ENCODE results near the gene KCNMA1. TPM values are rescaled to one million over a fixed set of nuclear protein-coding genes. Genes with fewer than 3 reads are reported as not detected.

KCNMA1 gene
- total RNA-seq, 1 experiment from 2014 or later, result 20.7 TPM

DNA sequence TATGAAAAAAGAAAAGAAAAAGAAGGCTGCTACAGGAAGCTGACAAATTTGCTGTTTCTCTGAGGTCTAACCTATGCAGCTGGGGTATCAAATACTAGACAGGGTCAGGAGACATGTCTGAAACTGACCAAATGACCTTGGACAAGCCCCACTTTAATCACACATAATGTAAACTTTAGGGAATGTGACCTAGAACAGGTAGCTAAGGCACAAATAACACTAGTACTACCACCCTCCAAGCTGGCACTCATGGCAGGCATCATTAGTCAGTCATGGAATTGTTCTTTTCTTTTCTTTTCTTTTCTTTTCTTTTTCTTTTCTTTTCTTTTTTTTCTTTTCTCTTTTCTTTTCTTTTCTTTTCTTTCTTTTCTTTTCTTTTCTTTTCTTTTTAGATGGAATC, 250.4 kb downstream of the KCNMA1 start:
- Histone ChIP-seq H3K27me3 (replicated peaks; ENCODE audit: control insufficient read depth, insufficient read depth, low read length) (no peaks in the 10 kb centered on the region), H3K9me3 (no peaks in the 10 kb centered on the region), H3K36me3 (ENCODE audit: control insufficient read depth, insufficient read depth, low read length) (no peaks in the 10 kb centered on the region; the same call in 1 of the 2 replicates), H3K4me1 (peaks cover 61% of the 10 kb centered on the region), H3K4me3 (ENCODE audit: low read depth, low read length) (no peak overlapping the region)
- H3K27me3 Mint-ChIP-seq (ENCODE audit: insufficient read depth, unreplicated experiment), result no peaks in the 10 kb centered on the region
- peak overlapping the region; percentile 23 for H3K4me3 Mint-ChIP-seq (ENCODE audit: unreplicated experiment)
- BruUV-seq (replicated peaks), result no TSS peak
- POLR2A ChIA-PET, result no interaction called here
- peaks cover 49% of the 10 kb centered on the region for H3K4me1 Mint-ChIP-seq (ENCODE audit: low read depth, unreplicated experiment)
- intact Hi-C loops (cut with micrococcal nuclease; ENCODE audit: unreplicated experiment), result loop anchor here (5.0 kb wide), 1 partner anchor 200 kb away; no protein-coding TSS in a partner anchor
- CTCF ChIA-PET, result interaction anchor here (1.0 to 1.3 kb wide), 4 partner anchors 23 to 213 kb away, joined by 3 to 5 read pairs (median 4); no protein-coding TSS in a partner anchor
- H3K27ac Mint-ChIP-seq (ENCODE audit: unreplicated experiment), result peak overlapping the region; percentile 96
- no peaks in the 10 kb centered on the region for H3K9me3 Mint-ChIP-seq (ENCODE audit: unreplicated experiment)
- no peak for DNase-seq
- TF ChIP-seq, protein P1, sequence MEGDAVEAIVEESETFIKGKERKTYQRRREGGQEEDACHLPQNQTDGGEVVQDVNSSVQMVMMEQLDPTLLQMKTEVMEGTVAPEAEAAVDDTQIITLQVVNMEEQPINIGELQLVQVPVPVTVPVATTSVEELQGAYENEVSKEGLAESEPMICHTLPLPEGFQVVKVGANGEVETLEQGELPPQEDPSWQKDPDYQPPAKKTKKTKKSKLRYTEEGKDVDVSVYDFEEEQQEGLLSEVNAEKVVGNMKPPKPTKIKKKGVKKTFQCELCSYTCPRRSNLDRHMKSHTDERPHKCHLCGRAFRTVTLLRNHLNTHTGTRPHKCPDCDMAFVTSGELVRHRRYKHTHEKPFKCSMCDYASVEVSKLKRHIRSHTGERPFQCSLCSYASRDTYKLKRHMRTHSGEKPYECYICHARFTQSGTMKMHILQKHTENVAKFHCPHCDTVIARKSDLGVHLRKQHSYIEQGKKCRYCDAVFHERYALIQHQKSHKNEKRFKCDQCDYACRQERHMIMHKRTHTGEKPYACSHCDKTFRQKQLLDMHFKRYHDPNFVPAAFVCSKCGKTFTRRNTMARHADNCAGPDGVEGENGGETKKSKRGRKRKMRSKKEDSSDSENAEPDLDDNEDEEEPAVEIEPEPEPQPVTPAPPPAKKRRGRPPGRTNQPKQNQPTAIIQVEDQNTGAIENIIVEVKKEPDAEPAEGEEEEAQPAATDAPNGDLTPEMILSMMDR (IDR thresholded peaks at IDR 0.05; ENCODE audit: insufficient read depth in 1 of 2, low read depth in 1 of 2, low read length in 1 of 2, severe bottlenecking in 1 of 2, unreplicated experiment in 1 of 2), result no peak
- no peaks in the 10 kb centered on the region for H3K36me3 Mint-ChIP-seq (ENCODE audit: insufficient read depth, unreplicated experiment)

- Histone ChIP-seq H3K4me3 (ENCODE audit: low read depth, low read length) (no peak overlapping the region), H3K4me1 (peaks cover 61% of the 10 kb centered on the region), H3K9me3 (no peaks in the 10 kb centered on the region), H3K36me3 (ENCODE audit: control insufficient read depth, insufficient read depth, low read length) (no peaks in the 10 kb centered on the region; the same call in 1 of the 2 replicates), H3K27me3 (replicated peaks; ENCODE audit: control insufficient read depth, insufficient read depth, low read length) (no peaks in the 10 kb centered on the region)
- CTCF ChIA-PET, result interaction anchor here (1.2 kb wide), 1 partner anchor 24 kb away, joined by 5 read pairs; no protein-coding TSS in a partner anchor
- no TSS peak for BruUV-seq (replicated peaks)
- H3K4me3 Mint-ChIP-seq (ENCODE audit: unreplicated experiment), result no peak overlapping the region
- H3K36me3 Mint-ChIP-seq (ENCODE audit: insufficient read depth, unreplicated experiment), result no peaks in the 10 kb centered on the region
- no peak for DNase-seq
- H3K9me3 Mint-ChIP-seq (ENCODE audit: unreplicated experiment), result no peaks in the 10 kb centered on the region
- TF ChIP-seq, protein P1 (IDR thresholded peaks at IDR 0.05; ENCODE audit: insufficient read depth in 1 of 2, low read depth in 1 of 2, low read length in 1 of 2, severe bottlenecking in 1 of 2, unreplicated experiment in 1 of 2), result no peak
- peaks cover 49% of the 10 kb centered on the region for H3K4me1 Mint-ChIP-seq (ENCODE audit: low read depth, unreplicated experiment)
- peak overlapping the region; percentile 96 for H3K27ac Mint-ChIP-seq (ENCODE audit: unreplicated experiment)
- intact Hi-C loops (cut with micrococcal nuclease; ENCODE audit: unreplicated experiment), result loop anchor here (5.0 kb wide), 1 partner anchor 200 kb away; no protein-coding TSS in a partner anchor
- H3K27me3 Mint-ChIP-seq (ENCODE audit: insufficient read depth, unreplicated experiment), result no peaks in the 10 kb centered on the region
- POLR2A ChIA-PET, result no interaction called here
Observed at GRCh38 chr10:77386838-77387237, 250.8 kb downstream of the KCNMA1 start.

DNA sequence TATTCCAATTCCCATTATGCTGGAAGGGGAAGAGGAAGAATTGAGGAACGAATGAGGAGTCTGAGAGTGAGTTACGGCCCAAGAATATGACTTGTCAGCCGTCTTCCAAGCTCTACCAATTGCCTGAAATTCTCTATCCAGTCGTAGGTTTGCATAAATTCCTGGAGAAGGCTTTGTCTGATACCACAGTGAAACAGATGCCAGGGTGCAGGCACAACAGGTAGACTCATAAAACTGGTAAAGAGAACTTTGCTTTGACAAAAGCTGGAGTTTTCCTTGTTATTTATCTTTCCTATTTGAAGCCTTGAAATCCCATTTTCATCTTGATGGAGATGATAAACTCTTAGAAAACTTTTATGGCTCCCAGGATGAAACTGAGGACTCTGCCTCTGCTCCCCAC, 251.2 kb downstream of the KCNMA1 start:
- Mint-ChIP-seq H3K27ac (ENCODE audit: unreplicated experiment) (peak overlapping the region; percentile 96), H3K36me3 (ENCODE audit: insufficient read depth, unreplicated experiment) (no peaks in the 10 kb centered on the region), H3K4me3 (ENCODE audit: unreplicated experiment) (no peak overlapping the region), H3K9me3 (ENCODE audit: unreplicated experiment) (no peaks in the 10 kb centered on the region), H3K4me1 (ENCODE audit: low read depth, unreplicated experiment) (peaks cover 49% of the 10 kb centered on the region), H3K27me3 (ENCODE audit: insufficient read depth, unreplicated experiment) (no peaks in the 10 kb centered on the region)
- no peak for DNase-seq
- Histone ChIP-seq H3K4me1 (peaks cover 56% of the 10 kb centered on the region), H3K4me3 (ENCODE audit: low read depth, low read length) (no peak overlapping the region), H3K9me3 (no peaks in the 10 kb centered on the region), H3K36me3 (ENCODE audit: control insufficient read depth, insufficient read depth, low read length) (no peaks in the 10 kb centered on the region; the same call in 1 of the 2 replicates), H3K27me3 (replicated peaks; ENCODE audit: control insufficient read depth, insufficient read depth, low read length) (no peaks in the 10 kb centered on the region)
- ChIA-PET POLR2A (no interaction called here), CTCF (no interaction called here)
- BruUV-seq (replicated peaks), result no TSS peak
- intact Hi-C loops (cut with micrococcal nuclease; ENCODE audit: unreplicated experiment), result loop anchor here (5.0 kb wide), 1 partner anchor 201 kb away; no protein-coding TSS in a partner anchor
- TF ChIP-seq, protein P1 (IDR thresholded peaks at IDR 0.05; ENCODE audit: insufficient read depth in 1 of 2, low read depth in 1 of 2, low read length in 1 of 2, severe bottlenecking in 1 of 2, unreplicated experiment in 1 of 2), result no peak
